ENCODE data around the gene LARGE2. TPM values are rescaled to one million over a fixed set of nuclear protein-coding genes. Genes with fewer than 3 reads are reported as not detected.

LARGE2 gene
- total RNA-seq, 1 experiment from 2014 or later: 67.6 TPM

DNA sequence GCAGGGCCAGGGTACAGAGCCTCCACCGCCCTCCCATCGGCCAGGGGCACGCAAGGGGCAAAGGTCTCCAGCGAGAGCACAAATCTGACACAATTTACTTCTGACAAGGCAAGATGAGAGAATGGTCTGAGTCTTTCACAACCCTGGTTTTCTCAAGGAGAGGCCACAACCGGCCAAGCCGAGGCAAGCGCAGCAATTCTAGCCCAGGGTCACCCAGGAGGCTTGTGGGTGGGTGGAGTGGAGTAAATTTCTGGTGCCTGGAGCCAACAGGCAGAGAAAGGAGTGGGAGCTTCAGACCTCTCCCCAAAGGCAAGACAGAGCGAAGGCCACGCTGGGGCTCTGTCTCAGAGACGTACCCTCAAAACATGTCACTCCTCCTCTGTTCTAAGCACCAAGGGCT lies 9.3 kb downstream of the LARGE2 start:
- no peaks in the 10 kb centered on the region for H3K9me2 ChIP-seq (ENCODE audit: insufficient read depth)
- ChIA-PET POLR2A (no interaction called here), CTCF (no interaction called here), RAD21 (ENCODE audit: low non-redundant PET in 1 of 2, low total read pairs in 2 of 2, uncharacterized antibody in 2 of 2, unreplicated experiment in 2 of 2) (no interaction called here)
- DNase-seq (ENCODE audit: low read depth, low spot score) (no peak), ATAC-seq (no peak)
- TF ChIP-seq ZFX (IDR thresholded peaks at IDR 0.05) (no peak), RAD21 (IDR thresholded peaks at IDR 0.05; ENCODE audit: low read depth) (no peak), FOSL1 (IDR thresholded peaks at IDR 0.05; ENCODE audit: low read depth) (no peak), YY1 (IDR thresholded peaks at IDR 0.05; ENCODE audit: extremely low read depth, insufficient replicate concordance, low read depth, low read length) (no peak), SP1 (IDR thresholded peaks at IDR 0.05; ENCODE audit: low read depth) (no peak), CTCF (IDR thresholded peaks at IDR 0.05 in 2 of 3, conservative IDR thresholded peaks at IDR 0.05 in 1 of 3; ENCODE audit: borderline replicate concordance in 1 of 3, insufficient read depth in 1 of 3, low read depth in 2 of 3, low read length in 2 of 3) (no peak), REST (IDR thresholded peaks at IDR 0.05; ENCODE audit: low read depth) (no peak), TCF7L2 (IDR thresholded peaks at IDR 0.05; ENCODE audit: borderline replicate concordance, extremely low read depth, insufficient read depth, insufficient read length) (no peak), EZH2phosphoT487 (IDR thresholded peaks at IDR 0.05; ENCODE audit: borderline replicate concordance) (no peak), EZH2 (IDR thresholded peaks at IDR 0.05) (no peak), ELF1 (IDR thresholded peaks at IDR 0.05; ENCODE audit: borderline replicate concordance, low read depth) (no peak), POLR2AphosphoS5 (IDR thresholded peaks at IDR 0.05; ENCODE audit: low read depth, low read length) (no peak), JUND (IDR thresholded peaks at IDR 0.05) (no peak), MAX (IDR thresholded peaks at IDR 0.05) (no peak), CEBPB (IDR thresholded peaks at IDR 0.05; ENCODE audit: low read depth) (no peak)
- no peaks in the 10 kb centered on the region for H3K27me3 ChIP-seq (ENCODE audit: insufficient read depth, low read length)
- H3K79me2 ChIP-seq (ENCODE audit: insufficient read depth, low read length): no peaks in the 10 kb centered on the region
- no TSS peak for BruUV-seq (replicated peaks)
- intact Hi-C loops (cut with micrococcal nuclease): no loop called here
- peaks cover 0 to 8% of the 10 kb centered on the region in 2 experiments; a peak in 3 of 4 replicates for H3K4me1 ChIP-seq (ENCODE audit: control insufficient read depth in 1 of 2, insufficient read depth in 2 of 2, low read length in 2 of 2)
- H3K27ac ChIP-seq (ENCODE audit: low read depth, low read length): no peak overlapping the region
- peaks cover 8 to 13% of the 10 kb centered on the region in 2 experiments; a peak in 3 of 4 replicates for H3K36me3 ChIP-seq (ENCODE audit: control insufficient read depth in 1 of 2, insufficient read depth in 2 of 2, low read length in 2 of 2)
- no peaks in the 10 kb centered on the region for H3K9me3 ChIP-seq (ENCODE audit: control insufficient read depth in 1 of 2, insufficient read depth in 1 of 2, low read depth in 1 of 2, low read length in 2 of 2)
- H3K4me2 ChIP-seq (ENCODE audit: low read length): no peak overlapping the region
- no peak overlapping the region for H3K9ac ChIP-seq (ENCODE audit: low read length)
- H3K4me3 ChIP-seq (replicated peaks in 1 of 2; ENCODE audit: low read depth in 1 of 2, low read length in 2 of 2): no peak overlapping the region
- no peak overlapping the region for H2AFZ ChIP-seq (ENCODE audit: low read depth, low read length, poor library complexity, severe bottlenecking)
- no peaks in the 10 kb centered on the region for H4K20me1 ChIP-seq (ENCODE audit: insufficient read depth)

All from HCT116 (cell line).